ENCODE results near the gene WNT1.

Gene WNT1

GRCh38 chr12:48972952-48973483 lies 5.1 kb upstream of the WNT1 start:
- peaks cover 0 to 54% (median 48%) of the 10 kb centered on the region in 4 experiments for H3K4me1 ChIP-seq (ENCODE audit: control extremely low read depth in 1 of 4, control insufficient read depth in 4 of 4, insufficient read depth in 4 of 4, low read length in 3 of 4)
- ChIA-PET CTCF (interaction anchor here (0.5 to 75.7 kb wide), 9 partner anchors 18 to 258 kb away, joined by 3 to 1637 read pairs (median 4); partner anchors contain the start of genes ARF3, DDN, FKBP11 and WNT1), POLR2A (interaction anchor here (0.6 to 1.2 kb wide), 3 partner anchors 16 to 106 kb away, joined by 3 to 5 read pairs (median 3); partner anchors contain the start of gene ARF3)
- no peaks in the 10 kb centered on the region for H3K9me3 ChIP-seq (ENCODE audit: control extremely low read depth in 1 of 5, control insufficient read depth in 4 of 5, insufficient read depth in 2 of 5, low read depth in 1 of 5, low read length in 4 of 5)
- WGBS (ENCODE audit: insufficient coverage): 16% methylated on average over 3 of the region's 3 CpGs
- no peak overlapping the region for H3K4me3 ChIP-seq (ENCODE audit: control insufficient read depth in 1 of 7, extremely low read depth in 1 of 7, insufficient read depth in 4 of 7, low read depth in 2 of 7, low read length in 6 of 7)
- peaks cover 4 to 93% (median 50%) of the 10 kb centered on the region in 5 experiments for H3K27me3 ChIP-seq (replicated peaks in 2 of 5; ENCODE audit: control insufficient read depth in 4 of 5, insufficient read depth in 5 of 5, low read length in 4 of 5)
- H3K27ac ChIP-seq (ENCODE audit: insufficient read depth in 1 of 2, low read depth in 1 of 2, low read length in 2 of 2, poor library complexity in 1 of 2, severe bottlenecking in 2 of 2): no peak overlapping the region
- H3K36me3 ChIP-seq (ENCODE audit: control insufficient read depth in 4 of 4, insufficient read depth in 4 of 4, low read length in 3 of 4): no peaks in the 10 kb centered on the region
- DNase-seq: no peak

GRCh38 chr12:48973531-48973930 lies 4.6 kb upstream of the WNT1 start:
- 19% methylated on average over 12 of the region's 12 CpGs for WGBS (ENCODE audit: insufficient coverage)
- no peak overlapping the region for H3K27ac ChIP-seq (ENCODE audit: insufficient read depth in 1 of 2, low read depth in 1 of 2, low read length in 2 of 2, poor library complexity in 1 of 2, severe bottlenecking in 2 of 2)
- no peak for DNase-seq
- H3K36me3 ChIP-seq (ENCODE audit: control insufficient read depth in 4 of 4, insufficient read depth in 4 of 4, low read length in 3 of 4): no peaks in the 10 kb centered on the region
- POLR2A ChIA-PET: interaction anchor here (1.2 kb wide), 1 partner anchor 16 kb away, joined by 5 read pairs; the partner anchor contains the start of gene ARF3
- peaks cover 4 to 96% (median 52%) of the 10 kb centered on the region in 5 experiments for H3K27me3 ChIP-seq (replicated peaks in 2 of 5; ENCODE audit: control insufficient read depth in 4 of 5, insufficient read depth in 5 of 5, low read length in 4 of 5)
- H3K4me1 ChIP-seq (ENCODE audit: control extremely low read depth in 1 of 4, control insufficient read depth in 4 of 4, insufficient read depth in 4 of 4, low read length in 3 of 4): peaks cover 0 to 58% (median 53%) of the 10 kb centered on the region in 4 experiments
- H3K9me3 ChIP-seq (ENCODE audit: control extremely low read depth in 1 of 5, control insufficient read depth in 4 of 5, insufficient read depth in 2 of 5, low read depth in 1 of 5, low read length in 4 of 5): no peaks in the 10 kb centered on the region
- no peak overlapping the region for H3K4me3 ChIP-seq (ENCODE audit: control insufficient read depth in 1 of 7, extremely low read depth in 1 of 7, insufficient read depth in 4 of 7, low read depth in 2 of 7, low read length in 6 of 7)
- CTCF ChIA-PET: interaction anchor here (0.5 to 75.7 kb wide), 7 partner anchors 17 to 257 kb away, joined by 3 to 1637 read pairs (median 4); partner anchors contain the start of genes ARF3, DDN, FKBP11 and WNT1

- Histone ChIP-seq H3K36me3 (ENCODE audit: control insufficient read depth in 4 of 4, insufficient read depth in 4 of 4, low read length in 3 of 4) (no peaks in the 10 kb centered on the region), H3K4me3 (ENCODE audit: control insufficient read depth in 1 of 7, extremely low read depth in 1 of 7, insufficient read depth in 4 of 7, low read depth in 2 of 7, low read length in 6 of 7) (no peak overlapping the region), H3K9me3 (ENCODE audit: control extremely low read depth in 1 of 5, control insufficient read depth in 4 of 5, insufficient read depth in 2 of 5, low read depth in 1 of 5, low read length in 4 of 5) (no peaks in the 10 kb centered on the region), H3K4me1 (ENCODE audit: control extremely low read depth in 1 of 4, control insufficient read depth in 4 of 4, insufficient read depth in 4 of 4, low read length in 3 of 4) (peaks cover 0 to 64% (median 59%) of the 10 kb centered on the region in 4 experiments), H3K27ac (ENCODE audit: insufficient read depth in 1 of 2, low read depth in 1 of 2, low read length in 2 of 2, poor library complexity in 1 of 2, severe bottlenecking in 2 of 2) (no peak overlapping the region), H3K27me3 (replicated peaks in 2 of 5; ENCODE audit: control insufficient read depth in 4 of 5, insufficient read depth in 5 of 5, low read length in 4 of 5) (peaks cover 4 to 96% (median 54%) of the 10 kb centered on the region in 5 experiments)
- WGBS (ENCODE audit: insufficient coverage): 17% methylated on average over 16 of the region's 19 CpGs
- peak in 2 of 3 donors; percentile 52 to 57 for DNase-seq
- POLR2A ChIA-PET: interaction anchor here (1.2 kb wide), 1 partner anchor 17 kb away, joined by 5 read pairs; the partner anchor contains the start of gene ARF3
- CTCF ChIA-PET: interaction anchor here (0.9 to 75.7 kb wide), 5 partner anchors 17 to 257 kb away, joined by 3 to 1637 read pairs (median 5); partner anchors contain the start of genes ARF3, DDN, FKBP11 and WNT1
Observed at GRCh38 chr12:48973941-48974673, 4.0 kb upstream of the WNT1 start.

- WGBS (ENCODE audit: insufficient coverage): 13% methylated on average over 25 of the region's 50 CpGs
- no peak overlapping the region for H3K27ac ChIP-seq (ENCODE audit: insufficient read depth in 1 of 2, low read depth in 1 of 2, low read length in 2 of 2, poor library complexity in 1 of 2, severe bottlenecking in 2 of 2)
- DNase-seq: peak; percentile 81 to 95 (median 94)
- no peaks in the 10 kb centered on the region for H3K9me3 ChIP-seq (ENCODE audit: control extremely low read depth in 1 of 5, control insufficient read depth in 4 of 5, insufficient read depth in 2 of 5, low read depth in 1 of 5, low read length in 4 of 5)
- H3K36me3 ChIP-seq (ENCODE audit: control insufficient read depth in 4 of 4, insufficient read depth in 4 of 4, low read length in 3 of 4): no peaks in the 10 kb centered on the region
- peaks cover 4 to 97% (median 56%) of the 10 kb centered on the region in 5 experiments for H3K27me3 ChIP-seq (replicated peaks in 2 of 5; ENCODE audit: control insufficient read depth in 4 of 5, insufficient read depth in 5 of 5, low read length in 4 of 5)
- POLR2A ChIA-PET: interaction anchor here (0.8 to 1.9 kb wide), 5 partner anchors 11 to 36 kb away, joined by 3 to 7 read pairs (median 4); partner anchors contain the start of gene ARF3
- CTCF ChIA-PET: interaction anchor here (1.0 to 75.7 kb wide), 13 partner anchors 3 to 152 kb away, joined by 3 to 1637 read pairs (median 5); partner anchors contain the start of genes ARF3, DDN, FKBP11 and RHEBL1
- peaks cover 0 to 57% (median 53%) of the 10 kb centered on the region in 4 experiments for H3K4me1 ChIP-seq (ENCODE audit: control extremely low read depth in 1 of 4, control insufficient read depth in 4 of 4, insufficient read depth in 4 of 4, low read length in 3 of 4)
- H3K4me3 ChIP-seq (ENCODE audit: control insufficient read depth in 1 of 7, extremely low read depth in 1 of 7, insufficient read depth in 4 of 7, low read depth in 2 of 7, low read length in 6 of 7): peak overlapping the region in 2 of 7 experiments; percentile 58 to 66
Observed at GRCh38 chr12:48977290-48978281, 536 bp upstream of the WNT1 start.

- 2% methylated on average over 37 of the region's 45 CpGs for WGBS (ENCODE audit: insufficient coverage)
- POLR2A ChIA-PET: interaction anchor here (1.5 to 1.9 kb wide), 2 partner anchors 9 to 19 kb away, joined by 4 to 7 read pairs; no protein-coding TSS in a partner anchor
- Histone ChIP-seq H3K4me1 (ENCODE audit: control extremely low read depth in 1 of 4, control insufficient read depth in 4 of 4, insufficient read depth in 4 of 4, low read length in 3 of 4) (peaks cover 0 to 50% (median 44%) of the 10 kb centered on the region in 4 experiments), H3K9me3 (ENCODE audit: control extremely low read depth in 1 of 5, control insufficient read depth in 4 of 5, insufficient read depth in 2 of 5, low read depth in 1 of 5, low read length in 4 of 5) (no peaks in the 10 kb centered on the region), H3K27ac (ENCODE audit: insufficient read depth in 1 of 2, low read depth in 1 of 2, low read length in 2 of 2, poor library complexity in 1 of 2, severe bottlenecking in 2 of 2) (no peak overlapping the region), H3K4me3 (ENCODE audit: control insufficient read depth in 1 of 7, extremely low read depth in 1 of 7, insufficient read depth in 4 of 7, low read depth in 2 of 7, low read length in 6 of 7) (peak overlapping the region in 6 of 7 experiments; percentile 15 to 69 (median 54)), H3K36me3 (ENCODE audit: control insufficient read depth in 4 of 4, insufficient read depth in 4 of 4, low read length in 3 of 4) (no peaks in the 10 kb centered on the region), H3K27me3 (replicated peaks in 2 of 5; ENCODE audit: control insufficient read depth in 4 of 5, insufficient read depth in 5 of 5, low read length in 4 of 5) (peaks cover 7 to 95% (median 51%) of the 10 kb centered on the region in 5 experiments)
- peak in 1 of 3 donors; percentile 33 for DNase-seq
- CTCF ChIA-PET: interaction anchor here (1.2 to 75.7 kb wide), 9 partner anchors 4 to 127 kb away, joined by 3 to 1637 read pairs (median 12); partner anchors contain the start of genes ARF3, DDN, DDX23 and FKBP11
Observed at GRCh38 chr12:48978741-48979601, 849 bp downstream of the WNT1 start.
